Measurements from ENCODE around the gene VRK3. TPM values are rescaled to one million over a fixed set of nuclear protein-coding genes. Genes with fewer than 3 reads are reported as not detected.

The VRK3 gene
- total and polyA plus RNA-seq, 2 of the 4 experiments (the other 2 are of a cell fraction): 28.7 to 35.8 TPM

DNA sequence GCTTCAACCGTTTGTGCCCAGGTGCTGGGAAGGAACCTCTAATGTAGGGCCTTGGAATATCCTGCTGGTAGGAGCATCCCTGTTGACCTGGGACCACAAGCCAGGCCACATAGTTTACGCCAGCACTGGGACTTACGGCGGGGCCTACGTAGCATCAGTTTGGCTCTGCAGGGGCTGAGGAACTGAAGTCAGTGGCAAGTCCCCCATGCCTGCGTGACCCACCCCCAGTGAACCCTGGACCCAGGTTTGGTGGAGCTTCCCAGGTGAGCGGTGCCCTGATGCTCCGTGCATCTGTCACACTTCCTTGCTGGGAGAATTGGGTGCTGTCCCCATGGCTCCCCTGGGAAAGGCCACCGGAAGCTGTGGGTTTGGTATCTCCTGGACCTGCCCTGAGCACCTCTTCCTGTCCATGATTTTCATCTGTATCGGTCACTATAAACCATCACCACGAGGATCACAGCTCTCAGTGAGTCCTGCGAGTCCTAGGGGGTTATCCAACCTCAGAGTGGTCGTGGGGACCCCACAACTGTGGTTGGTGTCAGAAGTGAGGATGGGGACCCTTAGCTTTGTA is 74.1 kb downstream of the VRK3 start:
- in situ Hi-C loops (cut with MboI; ENCODE audit: low sequenced_read_pairs) (no loop called here), dilution Hi-C loops (cut with HindIII; ENCODE audit: low sequenced_read_pairs, unreplicated experiment) (no loop called here), intact Hi-C loops (cut with micrococcal nuclease) (no loop called here)
- no peak overlapping the region for H3K27ac ChIP-seq (ENCODE audit: insufficient read depth, low read length)
- no peak overlapping the region for H2BK15ac ChIP-seq (ENCODE audit: low read depth, low read length)
- H4K20me1 ChIP-seq (ENCODE audit: insufficient read depth, low read length): no peaks in the 10 kb centered on the region
- no peaks in the 10 kb centered on the region for H3K36me3 ChIP-seq (ENCODE audit: control insufficient read depth, insufficient read depth, low read length)
- TF ChIP-seq NFE2L2 (IDR thresholded peaks at IDR 0.05; ENCODE audit: low read depth, low read length) (no peak), SMC3 (IDR thresholded peaks at IDR 0.05; ENCODE audit: low read depth, low read length) (no peak), MXI1 (IDR thresholded peaks at IDR 0.05; ENCODE audit: borderline replicate concordance, low read depth, low read length) (no peak), RAD21 (IDR thresholded peaks at IDR 0.05; ENCODE audit: low read length) (no peak), MAZ (IDR thresholded peaks at IDR 0.05; ENCODE audit: borderline replicate concordance, low read depth, low read length) (no peak), POLR2A (IDR thresholded peaks at IDR 0.05; ENCODE audit: low read depth, low read length) (no peak), CEBPB (IDR thresholded peaks at IDR 0.05; ENCODE audit: low read depth, low read length) (no peak), MAFK (IDR thresholded peaks at IDR 0.05; ENCODE audit: low read depth, low read length) (no peak), BHLHE40 (IDR thresholded peaks at IDR 0.05; ENCODE audit: low read depth, low read length) (no peak), FOS (IDR thresholded peaks at IDR 0.05; ENCODE audit: low read depth, low read length) (no peak), CTCF (conservative IDR thresholded peaks at IDR 0.05; ENCODE audit: low read depth, low read length) (no peak), CHD1 (IDR thresholded peaks at IDR 0.05; ENCODE audit: low read depth, low read length) (no peak), RCOR1 (IDR thresholded peaks at IDR 0.05; ENCODE audit: insufficient replicate concordance, low read length) (no peak), RFX5 (IDR thresholded peaks at IDR 0.05; ENCODE audit: low read depth, low read length) (no peak)
- TF ChIP-seq, protein P1, sequence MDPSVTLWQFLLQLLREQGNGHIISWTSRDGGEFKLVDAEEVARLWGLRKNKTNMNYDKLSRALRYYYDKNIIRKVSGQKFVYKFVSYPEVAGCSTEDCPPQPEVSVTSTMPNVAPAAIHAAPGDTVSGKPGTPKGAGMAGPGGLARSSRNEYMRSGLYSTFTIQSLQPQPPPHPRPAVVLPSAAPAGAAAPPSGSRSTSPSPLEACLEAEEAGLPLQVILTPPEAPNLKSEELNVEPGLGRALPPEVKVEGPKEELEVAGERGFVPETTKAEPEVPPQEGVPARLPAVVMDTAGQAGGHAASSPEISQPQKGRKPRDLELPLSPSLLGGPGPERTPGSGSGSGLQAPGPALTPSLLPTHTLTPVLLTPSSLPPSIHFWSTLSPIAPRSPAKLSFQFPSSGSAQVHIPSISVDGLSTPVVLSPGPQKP (IDR thresholded peaks at IDR 0.05; ENCODE audit: borderline replicate concordance, low read depth, low read length): no peak
- TF ChIP-seq, protein P2, sequence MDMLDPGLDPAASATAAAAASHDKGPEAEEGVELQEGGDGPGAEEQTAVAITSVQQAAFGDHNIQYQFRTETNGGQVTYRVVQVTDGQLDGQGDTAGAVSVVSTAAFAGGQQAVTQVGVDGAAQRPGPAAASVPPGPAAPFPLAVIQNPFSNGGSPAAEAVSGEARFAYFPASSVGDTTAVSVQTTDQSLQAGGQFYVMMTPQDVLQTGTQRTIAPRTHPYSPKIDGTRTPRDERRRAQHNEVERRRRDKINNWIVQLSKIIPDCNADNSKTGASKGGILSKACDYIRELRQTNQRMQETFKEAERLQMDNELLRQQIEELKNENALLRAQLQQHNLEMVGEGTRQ (IDR thresholded peaks at IDR 0.05; ENCODE audit: low read depth, low read length): no peak
- no peak overlapping the region for H4K5ac ChIP-seq (ENCODE audit: low read depth, low read length)
- H3K4me3 ChIP-seq (ENCODE audit: insufficient read depth, low read depth, low read length): no peak overlapping the region
- no peaks in the 10 kb centered on the region for H3K9me1 ChIP-seq (ENCODE audit: insufficient read depth, low read length)
- no peak overlapping the region for H2AK9ac ChIP-seq (replicated peaks; ENCODE audit: low read depth, low read length, poor library complexity)
- POLR2A ChIA-PET (ENCODE audit: unreplicated experiment): no interaction called here
- no peak overlapping the region for H3K14ac ChIP-seq (replicated peaks; ENCODE audit: low read depth, low read length)
- H2BK5ac ChIP-seq (ENCODE audit: low read depth, low read length, poor library complexity, severe bottlenecking): no peak overlapping the region
- H3K56ac ChIP-seq (ENCODE audit: extremely low read depth, insufficient read depth, low read length): no peak overlapping the region
- ATAC-seq (ENCODE audit: low read depth) (no peak), DNase-seq (no peak)
- H3K79me1 ChIP-seq (ENCODE audit: low read depth in 1 of 2, low read length in 2 of 2): no peaks in the 10 kb centered on the region
- H3K27me3 ChIP-seq (ENCODE audit: control insufficient read depth, insufficient read depth, low read length): peaks cover 9% of the 10 kb centered on the region
- H4K91ac ChIP-seq (ENCODE audit: insufficient read depth, low read depth, low read length): no peak overlapping the region
- CTCF ChIA-PET: no interaction called here
- no peak overlapping the region for H2BK20ac ChIP-seq (ENCODE audit: low read depth, low read length)
- H3K9me3 ChIP-seq (ENCODE audit: control insufficient read depth, insufficient read depth, low read length): no peaks in the 10 kb centered on the region
- no peak overlapping the region for H4K8ac ChIP-seq (ENCODE audit: low read depth in 2 of 2, low read length in 2 of 2)
- no peaks in the 10 kb centered on the region for H3K4me1 ChIP-seq (ENCODE audit: control insufficient read depth, insufficient read depth, low read length)
- no peak overlapping the region for H2AFZ ChIP-seq (replicated peaks; ENCODE audit: low read length, poor library complexity)
- H2BK120ac ChIP-seq (ENCODE audit: low read depth, low read length): no peak overlapping the region
- no peak overlapping the region for H2AK5ac ChIP-seq (ENCODE audit: low read depth, low read length)
- H3K18ac ChIP-seq (ENCODE audit: low read depth, low read length): no peak overlapping the region
- H3K9ac ChIP-seq (ENCODE audit: low read depth, low read length): no peak overlapping the region
- no peak overlapping the region for H3K23ac ChIP-seq (ENCODE audit: low read depth, low read length)
- no peak overlapping the region for H3K4ac ChIP-seq (ENCODE audit: low read depth, low read length)
- H3K4me2 ChIP-seq (ENCODE audit: low read depth, low read length): no peak overlapping the region
- 83% methylated on average over 6 of the region's 13 CpGs; no CpG with 5 or more reads in 1 of the 2 experiments for WGBS, 2 experiments (ENCODE audit: extremely low coverage in 2 of 2, insufficient read length in 1 of 2)
- BruUV-seq (replicated peaks): no TSS peak

Measured in IMR-90 (cell line).